Stimulated activated naive CD4-positive, alpha-beta T cell (primary cell): ENCODE data around the gene RAB20.
"Not testable (repeated sequence)": the region's sequence is repeated elsewhere in the genome, so short reads cannot be mapped to it uniquely, and the experiment has no call there.

ENCODE experiments used
- DNase-seq, 6 experiments: peaks; one replicate each; lab custom pipeline; 2025; lab: John Stamatoyannopoulos, UW

The RAB20 gene

DNA sequence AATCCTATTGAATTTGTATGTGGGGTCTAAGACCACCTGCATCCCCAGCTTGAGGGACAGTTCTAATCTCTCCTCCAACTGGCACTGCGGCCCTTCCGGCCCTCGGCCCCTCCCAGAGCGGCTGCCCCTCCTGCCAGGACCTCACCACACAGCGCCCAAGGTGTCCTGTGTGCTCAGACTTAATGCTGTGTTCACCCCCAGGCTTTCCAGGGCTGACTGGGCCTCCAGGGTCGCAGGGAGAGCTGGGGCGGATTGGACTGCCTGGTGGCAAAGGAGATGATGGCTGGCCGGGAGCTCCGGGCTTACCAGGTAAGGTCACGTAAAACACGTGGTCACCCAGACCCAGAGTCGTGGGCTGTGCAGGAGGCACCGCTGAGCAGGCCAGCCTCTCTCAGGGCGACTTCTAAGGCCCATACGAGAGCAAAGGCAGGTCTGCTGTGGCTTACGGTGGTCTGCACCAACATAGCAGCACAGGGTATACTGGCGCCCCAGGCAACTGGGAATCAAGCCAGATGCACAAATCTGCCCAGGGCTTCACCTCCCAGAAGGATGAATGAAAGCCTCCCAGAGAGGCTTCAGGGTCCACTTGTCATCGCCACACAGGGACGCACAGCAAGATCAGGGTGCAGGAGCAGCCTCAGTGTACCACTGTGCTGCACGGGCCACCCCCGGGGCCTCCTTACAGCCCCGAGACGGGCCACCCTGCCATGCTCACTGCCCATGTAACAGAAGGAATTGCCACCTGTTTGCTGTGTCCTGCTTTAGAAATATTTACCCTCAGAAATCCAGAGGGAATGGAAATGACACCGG, 69.4 kb downstream of the RAB20 start:
- DNase-seq = no peak

DNA sequence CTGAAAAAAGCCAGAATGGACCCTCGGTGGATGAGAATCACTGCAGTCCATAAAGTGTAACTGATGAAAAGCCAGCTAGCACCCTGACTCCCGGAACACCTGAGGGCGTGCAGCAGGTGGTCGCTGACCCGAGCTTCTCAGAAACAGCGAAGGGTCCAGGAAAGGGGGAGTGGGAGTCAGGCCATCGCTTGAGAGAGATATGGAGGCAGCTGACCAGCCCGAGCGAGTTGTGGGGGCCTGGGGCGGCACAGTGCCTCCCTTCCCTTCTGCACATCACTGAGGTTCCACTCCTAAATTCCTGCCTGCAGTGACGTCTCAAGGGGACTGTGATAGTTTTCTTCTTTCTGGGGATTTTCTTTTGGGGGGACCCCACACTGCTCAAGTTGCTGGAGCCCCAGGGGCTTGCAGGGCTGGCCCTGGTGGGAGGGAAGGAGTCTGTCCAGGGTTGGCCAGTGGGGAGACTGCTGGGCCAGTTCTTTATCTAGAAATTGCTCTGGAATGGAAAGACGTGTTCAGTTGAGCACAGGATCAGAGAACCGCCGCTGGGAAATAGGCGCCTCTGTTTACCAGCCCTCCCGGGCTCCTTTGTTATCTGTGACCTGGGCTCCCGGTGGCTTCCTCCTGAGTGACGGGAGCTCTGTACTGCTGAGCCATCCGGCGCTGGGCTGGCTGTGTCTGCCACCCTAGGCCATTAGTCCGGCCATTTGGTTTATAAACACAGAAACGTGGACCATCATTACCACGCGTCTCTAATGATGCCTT, 71.3 kb downstream of the RAB20 start:
- no peak for DNase-seq

DNA sequence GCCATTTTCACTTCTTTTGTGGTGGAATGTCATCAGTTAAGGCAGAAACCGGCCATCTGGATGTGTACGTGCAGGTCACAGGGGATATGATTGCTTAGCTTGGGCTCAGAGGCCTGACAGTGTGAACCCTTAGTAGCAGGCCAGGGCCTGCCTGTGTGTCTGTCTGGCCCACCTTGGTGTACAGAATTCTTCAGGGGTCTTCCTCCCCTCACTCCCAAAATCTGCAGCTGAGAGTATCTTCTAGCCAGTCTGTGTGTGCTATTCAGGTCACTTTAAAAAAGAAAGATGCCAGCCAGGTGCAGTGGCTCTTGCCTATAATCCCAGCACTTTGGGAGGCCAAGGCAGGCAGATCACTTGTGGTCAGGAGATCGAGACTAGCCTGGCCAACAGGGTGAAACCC, 74.6 kb downstream of the RAB20 start:
- not testable (repeated sequence) for DNase-seq

DNA sequence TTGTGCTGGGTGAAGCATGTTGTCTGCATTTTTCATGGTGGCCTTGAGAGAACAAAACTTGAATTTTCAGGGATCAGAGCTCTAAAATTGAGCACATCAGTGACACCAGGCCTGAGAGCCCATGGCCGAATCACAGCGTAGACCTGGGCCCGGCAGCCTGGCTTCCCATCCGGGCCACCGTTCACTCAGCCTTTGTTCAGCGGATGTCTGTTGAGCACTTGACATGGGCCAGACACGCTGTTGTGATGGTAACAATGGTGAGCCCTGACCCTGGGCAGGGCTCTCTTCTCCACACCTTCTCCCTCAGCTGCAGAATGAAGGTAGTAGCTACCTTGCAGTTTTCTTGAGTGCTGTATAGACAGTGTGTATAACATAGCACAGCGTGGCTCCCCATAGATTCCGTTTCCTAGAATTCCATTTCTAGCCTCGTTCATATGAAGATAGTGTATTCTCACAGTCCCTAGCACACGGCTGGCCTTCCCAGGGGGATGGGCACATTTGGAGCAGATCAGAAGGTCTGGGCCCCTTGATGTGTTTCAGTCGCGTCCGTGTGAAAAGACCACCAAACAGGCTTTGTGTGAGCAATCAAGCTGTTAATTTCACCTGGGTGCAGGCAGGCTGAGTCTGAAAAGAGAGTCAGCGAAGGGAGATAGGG, 75.3 kb downstream of the RAB20 start:
- DNase-seq = no peak

DNA sequence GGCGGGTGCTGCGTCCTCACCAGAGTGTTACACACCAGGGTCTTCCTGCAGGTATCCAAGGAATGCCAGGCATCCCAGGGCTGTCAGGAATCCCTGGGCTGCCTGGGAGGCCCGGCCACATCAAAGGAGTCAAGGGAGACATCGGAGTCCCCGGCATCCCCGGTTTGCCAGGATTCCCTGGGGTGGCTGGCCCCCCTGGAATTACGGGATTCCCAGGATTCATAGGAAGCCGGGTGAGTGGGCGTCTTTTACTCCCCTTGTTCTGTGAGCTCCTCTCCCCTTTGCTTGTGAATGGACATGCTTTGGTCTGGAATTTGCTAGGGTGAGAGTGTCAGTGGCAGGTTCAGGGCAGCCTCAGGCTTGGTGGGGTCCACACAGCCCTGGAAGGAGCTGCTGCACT, 75.9 kb downstream of the RAB20 start:
- no peak for DNase-seq

DNA sequence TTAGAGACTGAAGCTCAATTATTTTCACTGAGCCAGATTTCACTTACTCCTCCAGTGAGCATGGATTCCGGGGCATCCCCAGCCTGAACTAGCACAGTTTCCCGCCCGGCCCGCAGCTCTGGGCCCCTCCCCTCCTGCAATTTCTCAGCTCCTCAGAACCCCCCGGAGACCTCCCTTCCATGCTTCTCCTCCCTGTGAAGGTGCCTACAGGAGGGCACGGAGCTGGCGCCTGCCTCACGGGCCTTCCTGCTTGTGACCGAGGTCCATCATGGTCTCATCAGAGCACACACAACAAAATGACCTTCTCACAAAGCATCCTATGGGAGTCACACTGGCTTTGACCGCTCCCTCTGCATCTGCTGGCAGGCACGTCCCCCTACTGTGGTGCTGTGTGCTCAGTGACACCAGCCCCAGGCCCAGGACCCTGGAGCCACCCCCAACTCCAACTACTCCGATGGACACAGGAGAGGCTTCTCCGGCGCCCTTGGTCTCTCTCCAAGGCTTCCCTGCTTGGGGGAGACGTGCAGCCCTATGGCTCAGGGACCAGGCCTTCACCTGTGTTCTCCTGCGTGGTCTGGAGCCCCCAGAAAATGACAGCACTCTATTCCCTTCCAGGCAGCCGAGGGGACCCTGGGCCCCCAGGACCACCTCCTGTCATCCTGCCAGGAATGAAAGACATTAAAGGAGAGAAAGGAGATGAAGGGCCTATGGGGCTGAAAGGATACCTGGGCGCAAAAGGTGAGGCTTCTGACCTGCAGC, 77.1 kb downstream of the RAB20 start:
- no peak for DNase-seq

DNA sequence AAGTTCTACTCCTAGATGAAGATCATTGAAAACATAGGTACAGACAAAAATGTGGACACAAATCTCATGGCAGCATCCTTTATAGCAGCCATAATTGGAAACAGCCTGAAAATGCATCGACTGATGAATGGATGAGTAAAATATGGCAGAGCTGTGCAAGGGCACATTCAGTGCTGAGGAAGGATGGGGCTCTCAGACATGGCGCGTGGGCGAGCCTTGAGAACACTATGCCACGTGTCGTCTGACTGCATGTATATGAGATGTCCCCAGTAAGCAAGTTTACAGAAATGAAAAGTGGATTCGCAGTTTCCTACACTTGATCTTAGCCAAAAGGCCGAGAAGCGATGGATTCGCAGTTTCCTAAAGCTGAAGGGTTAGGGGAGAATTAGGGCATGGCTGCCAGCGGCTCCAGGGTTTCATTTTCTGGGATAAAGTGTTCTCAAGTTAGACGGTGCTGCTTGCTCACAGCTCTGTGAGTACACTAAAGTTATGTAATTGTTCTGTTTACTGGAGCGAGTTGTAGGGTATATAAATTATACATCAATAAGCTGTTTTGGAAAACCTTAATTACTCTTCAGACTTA, 78.0 kb downstream of the RAB20 start:
- no peak for DNase-seq

DNA sequence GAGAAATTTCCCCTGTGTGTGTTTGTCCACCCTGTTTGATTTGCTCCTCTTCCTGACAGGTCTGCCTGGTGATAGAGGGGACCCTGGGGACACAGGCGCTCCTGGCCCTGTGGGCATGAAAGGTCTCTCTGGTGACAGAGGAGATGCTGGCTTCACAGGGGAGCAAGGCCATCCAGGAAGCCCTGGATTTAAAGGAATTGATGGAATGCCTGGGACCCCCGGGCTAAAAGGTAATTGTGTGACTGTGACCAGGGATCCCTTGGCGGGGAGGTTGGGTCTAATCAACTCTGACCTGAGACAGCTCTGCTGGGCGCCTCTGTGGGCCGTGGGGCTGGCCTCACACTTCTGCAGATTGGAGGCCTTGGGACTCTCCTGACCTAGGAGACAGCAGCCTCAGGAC, 81.4 kb downstream of the RAB20 start:
- DNase-seq = no peak

DNA sequence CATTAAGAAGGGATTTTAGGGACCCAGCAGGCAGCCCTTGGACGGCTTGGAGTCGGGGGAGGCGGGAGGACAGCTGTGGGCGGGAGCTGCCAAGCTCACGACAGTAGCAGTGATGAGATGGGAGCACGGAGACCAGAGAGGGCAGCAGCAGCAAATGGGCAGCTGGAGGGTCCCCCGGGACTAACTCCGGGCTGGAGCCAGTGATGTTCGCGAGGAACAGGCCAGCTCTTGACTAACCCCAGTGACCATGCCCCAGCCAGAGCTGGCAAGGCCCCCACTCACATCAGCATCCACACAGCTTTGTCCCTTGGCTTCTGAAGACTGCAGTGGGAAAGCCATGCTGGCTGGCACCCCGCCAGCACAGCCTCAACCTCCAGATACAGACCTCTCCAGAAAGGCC, 81.9 kb downstream of the RAB20 start:
- no peak for DNase-seq

DNA sequence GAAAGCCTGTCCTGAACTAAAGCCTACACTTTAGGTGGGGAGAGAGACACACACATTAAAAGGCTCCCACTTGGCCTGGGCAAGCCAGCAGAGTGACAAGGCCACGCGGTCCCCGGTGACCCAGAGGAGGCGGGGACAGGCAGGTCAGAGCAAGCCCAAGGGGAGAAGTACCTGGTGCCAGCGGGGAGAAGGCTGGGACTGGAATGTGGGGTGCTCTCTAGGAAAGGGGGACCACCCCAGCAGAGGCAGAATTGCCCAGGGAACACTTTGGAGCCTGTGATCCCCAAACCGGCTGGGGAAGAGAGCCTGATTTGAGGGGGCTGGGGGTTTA, 82.3 kb downstream of the RAB20 start:
- DNase-seq = no peak

DNA sequence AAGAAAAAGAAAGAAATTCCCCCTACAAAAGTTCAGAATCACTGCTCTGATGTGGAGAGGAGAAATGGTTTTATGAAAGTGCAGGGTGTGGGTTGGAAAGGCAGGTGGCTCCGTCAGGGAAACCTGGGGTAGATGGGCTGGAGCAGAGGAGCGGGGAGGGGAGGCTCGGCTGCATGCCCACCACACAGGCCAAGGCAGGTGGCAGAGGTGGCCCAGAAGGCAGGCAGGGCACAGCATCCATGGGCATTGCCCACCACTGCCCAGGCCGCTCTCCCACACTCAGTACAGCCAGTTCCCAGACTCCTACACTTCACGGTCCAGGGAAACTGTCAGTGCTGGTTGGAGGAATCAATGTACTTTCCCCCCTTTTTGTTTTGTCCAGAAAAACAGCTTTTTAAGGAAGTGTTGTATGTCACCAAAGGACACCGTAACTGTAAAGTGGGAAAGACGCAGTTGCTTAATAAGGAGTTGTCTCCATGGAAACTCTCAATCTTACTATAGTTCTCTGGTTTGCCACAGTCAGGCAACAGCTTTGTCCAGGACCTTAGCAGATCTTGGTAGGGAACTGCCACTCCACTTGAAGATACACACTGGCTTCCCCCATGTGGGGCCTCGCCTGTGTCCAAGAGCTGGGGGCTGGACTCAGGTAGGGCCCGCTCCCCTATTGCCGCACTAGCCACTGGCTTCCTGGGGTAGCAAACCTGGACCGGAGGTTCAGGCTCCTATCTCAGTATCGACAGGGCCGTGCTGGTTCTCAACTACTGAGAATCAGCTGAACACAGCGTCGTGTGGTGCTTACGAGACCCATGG, 82.9 kb downstream of the RAB20 start:
- no peak for DNase-seq

DNA sequence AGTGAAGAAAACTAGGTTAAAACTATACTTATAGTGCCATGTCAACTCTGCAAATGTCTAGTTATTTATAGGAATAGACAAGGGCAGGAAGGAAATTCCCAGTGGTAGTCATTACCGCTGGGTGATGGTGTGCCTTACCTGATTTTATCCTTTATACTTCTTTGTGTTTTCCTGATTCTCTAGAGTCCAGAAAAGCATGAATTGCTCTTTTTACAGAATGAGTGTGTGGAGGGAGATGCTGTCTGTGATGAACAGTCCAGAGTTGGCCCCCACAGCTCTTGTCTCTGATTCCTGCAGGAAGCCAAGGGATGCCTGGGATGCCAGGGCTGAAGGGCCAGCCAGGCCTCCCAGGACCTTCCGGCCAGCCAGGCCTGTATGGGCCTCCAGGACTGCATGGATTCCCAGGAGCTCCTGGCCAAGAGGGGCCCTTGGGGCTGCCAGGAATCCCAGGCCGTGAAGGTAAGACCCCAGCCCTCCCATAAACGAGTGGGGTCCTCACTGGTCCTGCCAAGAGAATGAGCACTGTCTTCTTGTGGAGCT, 83.7 kb downstream of the RAB20 start:
- no peak for DNase-seq

DNA sequence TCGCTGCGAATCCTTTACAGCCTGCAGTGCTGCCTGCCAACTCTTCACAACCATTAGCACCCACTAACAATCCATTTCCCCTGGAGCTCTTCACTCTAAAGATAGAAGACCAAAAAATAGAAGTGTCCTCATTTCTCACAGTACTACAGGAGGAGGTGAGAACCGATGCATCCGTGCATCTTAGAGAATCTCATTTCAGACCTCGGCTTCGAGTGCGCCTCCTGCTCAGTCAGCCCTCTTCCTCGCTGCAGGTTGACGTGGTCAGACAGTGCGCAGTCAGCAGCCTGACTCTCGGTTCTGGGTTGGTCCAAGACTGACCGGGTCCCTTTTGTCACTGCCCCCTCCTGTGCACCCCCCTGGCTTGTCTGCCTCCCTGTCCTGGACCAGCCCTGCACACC, 85.3 kb downstream of the RAB20 start:
- DNase-seq = no peak

DNA sequence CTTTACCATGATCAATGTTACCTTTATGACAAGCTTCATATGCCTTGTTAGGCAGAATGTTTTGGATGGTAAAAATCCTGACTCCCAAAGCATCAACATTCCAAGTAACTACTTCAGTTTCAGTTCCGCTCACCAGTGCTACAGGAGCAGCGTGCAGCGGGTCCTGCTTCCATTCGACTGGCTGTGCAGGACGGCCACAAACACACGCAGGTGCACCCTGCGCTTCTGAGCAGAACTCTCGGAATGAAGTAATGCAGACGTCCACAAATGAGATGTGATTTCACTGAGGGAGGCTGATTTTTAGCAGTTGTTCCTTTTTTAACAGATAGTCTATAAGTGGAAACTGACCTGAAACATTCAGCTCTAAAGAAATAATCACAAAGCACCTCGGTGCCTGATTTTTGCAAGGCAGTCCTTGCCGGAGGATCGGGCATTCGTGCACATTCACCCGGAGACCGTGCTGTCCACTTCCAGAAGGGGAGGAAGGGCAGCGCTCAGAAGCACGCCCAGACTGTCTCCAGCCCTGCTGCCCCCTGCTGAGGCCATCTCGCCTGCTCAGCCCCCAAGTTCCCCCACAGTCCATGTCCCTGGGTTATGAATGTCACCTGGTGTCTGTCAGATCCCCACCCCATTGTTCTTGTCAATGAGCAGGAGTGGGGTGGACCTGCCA, 85.8 kb downstream of the RAB20 start:
- DNase-seq = no peak

DNA sequence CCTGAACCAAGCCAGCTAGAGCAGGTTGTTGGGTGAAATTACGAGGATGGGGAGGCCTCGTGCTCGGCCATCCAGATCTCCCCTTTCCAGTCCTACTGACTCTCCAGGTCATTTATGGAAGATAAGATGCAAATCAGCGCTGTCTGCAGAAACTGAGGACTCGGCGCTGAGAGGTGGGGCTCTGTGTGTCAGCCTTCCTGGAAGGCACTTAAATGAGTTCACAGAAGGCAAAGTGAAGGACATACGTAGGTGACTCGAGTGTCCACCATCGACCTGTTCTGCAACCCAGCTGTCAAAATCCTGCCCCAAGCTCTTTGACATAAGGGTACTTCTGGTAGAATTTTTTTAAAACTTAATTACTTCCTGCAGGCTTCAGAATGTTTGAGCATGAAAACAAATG, 86.4 kb downstream of the RAB20 start:
- DNase-seq = no peak

DNA sequence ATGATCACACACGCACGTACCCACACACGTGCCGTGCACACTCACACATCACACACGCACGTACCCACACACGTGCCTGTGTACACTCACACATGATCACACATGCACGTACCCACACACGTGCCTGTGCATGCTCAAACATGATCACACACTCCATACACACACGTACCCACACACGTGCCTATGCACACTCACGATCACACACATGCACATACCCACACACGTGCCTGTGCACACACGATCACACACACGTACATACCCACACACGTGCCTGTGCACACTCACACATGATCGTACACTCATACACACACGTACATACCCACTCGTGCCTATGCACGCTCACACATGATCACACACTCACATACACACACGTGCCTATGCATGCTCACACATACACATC, 86.8 kb downstream of the RAB20 start:
- DNase-seq = no peak
